ENCODE measurements around the gene RABGAP1L.

GRCh38 chr1:174898102-174898797, 738.9 kb downstream of the RABGAP1L start:
- TF ChIP-seq, protein P1, sequence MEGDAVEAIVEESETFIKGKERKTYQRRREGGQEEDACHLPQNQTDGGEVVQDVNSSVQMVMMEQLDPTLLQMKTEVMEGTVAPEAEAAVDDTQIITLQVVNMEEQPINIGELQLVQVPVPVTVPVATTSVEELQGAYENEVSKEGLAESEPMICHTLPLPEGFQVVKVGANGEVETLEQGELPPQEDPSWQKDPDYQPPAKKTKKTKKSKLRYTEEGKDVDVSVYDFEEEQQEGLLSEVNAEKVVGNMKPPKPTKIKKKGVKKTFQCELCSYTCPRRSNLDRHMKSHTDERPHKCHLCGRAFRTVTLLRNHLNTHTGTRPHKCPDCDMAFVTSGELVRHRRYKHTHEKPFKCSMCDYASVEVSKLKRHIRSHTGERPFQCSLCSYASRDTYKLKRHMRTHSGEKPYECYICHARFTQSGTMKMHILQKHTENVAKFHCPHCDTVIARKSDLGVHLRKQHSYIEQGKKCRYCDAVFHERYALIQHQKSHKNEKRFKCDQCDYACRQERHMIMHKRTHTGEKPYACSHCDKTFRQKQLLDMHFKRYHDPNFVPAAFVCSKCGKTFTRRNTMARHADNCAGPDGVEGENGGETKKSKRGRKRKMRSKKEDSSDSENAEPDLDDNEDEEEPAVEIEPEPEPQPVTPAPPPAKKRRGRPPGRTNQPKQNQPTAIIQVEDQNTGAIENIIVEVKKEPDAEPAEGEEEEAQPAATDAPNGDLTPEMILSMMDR (IDR thresholded peaks at IDR 0.05; ENCODE audit: insufficient read depth, low read length, poor library complexity, severe bottlenecking) = no peak
- no peak for TF ChIP-seq EZH2phosphoT487 (conservative IDR thresholded peaks at IDR 0.05; ENCODE audit: low read length)
